HG03442 (cell line): ENCODE measurements around the gene BASP1.
"Not testable (repeated sequence)": the region's sequence is repeated elsewhere in the genome, so short reads cannot be mapped to it uniquely, and the experiment has no call there.

Experiments used
- ATAC-seq: cut with Tn5 transposase; IDR thresholded peaks from one replicate; pipeline ENCODE4 v1.9.1; 2021; ENCODE audit warnings: mild to moderate bottlenecking, moderate library complexity; ENCODE audit not compliant: unreplicated experiment

BASP1 gene

DNA sequence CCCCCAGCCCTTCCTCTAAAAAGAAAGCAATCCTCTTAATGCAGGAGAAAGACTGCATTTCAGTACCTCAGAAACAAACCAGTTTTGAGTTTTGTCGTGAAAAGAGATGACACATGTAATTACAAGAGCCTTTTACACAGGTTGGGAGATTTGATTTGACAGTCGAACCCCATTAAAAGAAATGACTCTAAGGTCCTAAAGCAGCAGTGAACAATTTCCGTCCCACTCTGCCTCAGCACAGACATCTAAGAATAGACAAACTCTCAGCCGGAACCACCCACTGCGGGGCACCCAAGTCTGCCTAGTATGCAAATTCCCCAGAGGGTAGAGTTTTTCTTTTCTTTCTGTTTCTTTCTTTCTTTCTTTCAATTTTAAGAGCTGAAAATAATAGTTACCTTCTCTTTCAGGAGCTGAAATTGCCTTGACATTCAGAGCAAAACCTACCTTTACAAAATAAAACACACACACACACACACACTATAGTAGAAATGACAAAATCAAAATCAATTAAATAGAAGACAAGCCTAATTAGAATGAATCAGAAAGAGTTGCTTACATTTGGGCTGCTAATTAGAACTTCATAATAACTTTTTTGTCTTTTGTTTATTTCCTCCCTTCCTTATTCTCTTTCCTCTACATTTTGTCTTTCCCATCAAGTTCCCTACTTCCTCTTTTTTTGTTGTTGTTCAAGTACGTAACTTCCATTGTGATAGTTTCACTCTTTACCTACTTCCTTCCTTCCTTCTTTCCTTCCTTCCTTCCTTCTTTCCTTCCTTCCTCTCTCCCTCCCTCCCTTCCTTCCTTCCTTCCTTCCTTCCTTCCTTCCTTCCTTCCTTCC lies 65.1 kb downstream of the BASP1 start:
- peak; percentile 97 for ATAC-seq

DNA sequence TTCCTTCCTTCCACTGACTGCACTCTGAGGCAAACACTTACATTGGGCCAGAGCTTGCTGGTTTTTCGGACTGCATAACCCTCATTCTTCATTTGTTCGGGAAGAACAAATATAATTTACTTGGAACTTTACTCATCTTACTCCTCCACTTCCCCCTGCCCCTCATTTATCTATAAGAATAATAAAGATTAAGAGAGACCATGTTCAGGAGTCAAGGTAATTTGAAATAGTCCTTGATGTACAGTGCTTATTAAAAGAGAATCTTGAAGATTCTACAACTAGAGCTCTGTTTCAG lies 65.6 kb downstream of the BASP1 start:
- ATAC-seq, result no peak

DNA sequence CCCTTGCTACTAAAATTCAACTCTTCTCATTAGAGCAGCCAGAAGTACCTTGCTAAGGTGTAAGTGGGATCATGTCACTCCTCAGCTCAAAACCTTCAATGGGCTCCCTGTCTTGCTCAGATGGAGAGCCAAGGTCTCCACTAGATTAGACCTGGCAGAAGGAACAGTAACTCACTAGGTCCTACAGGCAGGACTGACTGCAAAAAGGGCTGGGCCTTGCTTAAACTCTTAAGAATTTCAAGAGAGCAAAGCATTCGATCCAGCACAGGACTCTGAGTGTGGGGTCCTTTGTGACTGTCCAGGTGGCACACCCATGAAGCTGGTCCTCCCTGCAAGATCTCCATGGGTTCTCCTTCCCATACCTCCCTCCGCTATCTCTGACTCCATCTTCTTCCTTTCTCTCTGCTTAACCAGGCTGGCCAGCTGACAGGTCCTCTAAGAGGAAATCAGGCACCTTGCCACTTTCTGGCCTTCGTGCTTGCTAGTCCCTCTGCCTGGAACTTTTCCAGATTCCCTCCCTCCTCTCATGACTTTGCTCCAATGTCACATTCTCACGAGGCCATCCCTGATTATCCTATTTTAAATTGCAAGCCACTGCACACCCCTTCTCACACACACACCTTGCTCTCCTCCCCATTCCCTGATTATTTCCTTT lies 70.2 kb downstream of the BASP1 start:
- no peak for ATAC-seq

DNA sequence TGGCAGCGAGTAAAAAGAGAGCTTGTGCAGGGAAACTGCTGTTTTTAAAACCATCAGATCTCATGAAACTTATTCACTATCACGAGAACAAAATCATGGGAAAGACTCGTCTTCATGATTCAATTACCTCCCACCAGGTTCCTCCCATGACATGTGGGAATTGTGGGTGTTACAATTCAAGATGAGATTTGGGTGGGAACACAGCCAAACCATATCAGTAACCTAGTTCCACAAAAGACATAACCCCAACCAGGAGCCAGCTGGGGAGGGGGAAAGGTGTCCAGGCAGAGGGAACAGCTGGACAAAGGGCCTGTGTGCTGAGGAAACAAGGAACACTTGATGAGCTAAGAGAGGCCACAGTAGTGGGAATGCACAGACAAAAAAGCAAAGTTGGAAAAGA lies 71.1 kb downstream of the BASP1 start:
- no peak for ATAC-seq

DNA sequence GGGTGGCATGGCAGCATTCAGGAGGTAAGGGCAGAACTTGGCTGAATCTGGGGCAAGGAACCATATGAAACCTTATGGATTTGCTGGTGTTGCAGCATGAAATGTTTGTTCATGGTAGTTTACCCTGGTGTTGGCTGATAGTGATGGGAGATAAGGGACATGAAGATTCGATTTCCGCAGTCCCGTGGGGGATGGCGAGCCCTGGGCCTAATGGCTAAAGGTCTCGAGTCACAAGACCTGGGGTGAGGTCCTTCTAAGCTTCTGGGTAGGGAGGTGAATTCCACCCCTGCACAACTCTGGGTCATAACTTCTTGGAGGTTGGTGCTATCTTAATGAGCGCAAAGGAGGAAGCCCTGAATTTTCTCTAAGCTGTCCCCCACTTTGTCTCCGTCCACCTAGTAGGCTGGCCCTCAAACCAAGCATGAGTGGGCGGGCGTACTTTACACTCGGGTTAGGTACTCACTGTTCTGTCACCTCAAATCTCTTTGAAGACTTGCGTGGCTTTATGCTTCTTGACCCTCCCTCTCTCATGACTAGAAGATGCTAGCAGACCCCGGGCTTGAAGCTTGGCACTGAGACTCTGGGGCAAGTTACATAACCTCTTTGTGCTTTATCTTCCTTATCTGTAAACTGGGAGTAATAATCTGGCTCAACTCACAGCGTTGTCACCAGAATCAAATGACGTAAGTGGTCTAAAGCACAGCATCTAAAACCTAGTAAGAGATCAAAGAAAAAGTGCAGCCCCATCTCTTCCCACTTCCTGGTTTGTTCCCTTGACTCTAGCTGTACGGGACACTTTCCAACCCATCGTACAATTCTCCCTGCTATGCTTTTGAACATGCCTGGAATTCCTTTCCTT lies 72.5 kb downstream of the BASP1 start:
- ATAC-seq, result no peak

DNA sequence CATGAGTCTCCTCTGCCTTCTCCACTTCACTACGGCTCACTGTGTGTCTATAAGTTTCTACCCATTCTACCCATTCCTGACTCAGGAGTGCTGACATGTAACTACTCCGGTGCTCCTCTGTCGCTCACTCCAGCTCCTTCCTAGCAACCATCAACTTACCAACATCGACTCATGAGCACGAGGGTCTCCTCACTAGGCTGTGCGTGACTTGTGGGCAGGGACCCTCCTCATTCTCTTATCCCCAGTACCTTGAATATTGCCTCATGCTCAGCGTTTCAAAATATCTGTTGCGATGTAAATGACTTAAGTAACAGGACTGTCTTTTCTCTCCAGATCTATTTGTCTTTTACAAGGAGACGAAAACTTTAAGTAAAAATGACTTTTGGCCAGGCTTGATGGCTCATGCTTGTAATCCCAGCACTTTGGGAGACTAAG lies 73.1 kb downstream of the BASP1 start:
- no peak for ATAC-seq

DNA sequence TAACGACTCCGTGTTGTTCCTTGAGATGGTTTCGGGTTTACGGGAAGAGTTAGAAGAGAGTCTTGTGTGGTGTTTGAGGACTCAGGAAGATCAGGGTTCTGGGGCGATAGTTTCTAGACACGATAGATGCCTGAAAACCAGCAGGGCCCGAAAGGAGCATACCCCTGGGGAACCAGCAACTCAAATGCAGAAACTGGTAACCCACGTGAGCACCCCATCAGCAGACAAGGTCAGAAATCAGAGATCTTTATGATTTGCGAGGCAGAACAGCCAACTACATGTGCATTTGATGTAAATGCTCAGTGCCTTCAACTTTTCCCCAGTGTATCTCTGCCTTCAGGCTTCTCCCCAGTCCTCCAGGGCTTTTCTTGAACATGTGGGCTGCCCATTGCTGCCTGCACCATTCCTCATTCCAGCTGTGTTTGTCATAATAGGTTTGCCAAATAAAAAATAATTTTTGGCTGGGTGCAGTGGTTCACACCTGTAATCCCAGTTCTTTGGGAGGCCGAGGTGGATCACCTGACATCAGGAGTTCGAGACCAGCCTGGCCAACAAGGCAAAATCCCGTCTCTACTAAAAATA lies 75.1 kb downstream of the BASP1 start:
- ATAC-seq, result no peak

DNA sequence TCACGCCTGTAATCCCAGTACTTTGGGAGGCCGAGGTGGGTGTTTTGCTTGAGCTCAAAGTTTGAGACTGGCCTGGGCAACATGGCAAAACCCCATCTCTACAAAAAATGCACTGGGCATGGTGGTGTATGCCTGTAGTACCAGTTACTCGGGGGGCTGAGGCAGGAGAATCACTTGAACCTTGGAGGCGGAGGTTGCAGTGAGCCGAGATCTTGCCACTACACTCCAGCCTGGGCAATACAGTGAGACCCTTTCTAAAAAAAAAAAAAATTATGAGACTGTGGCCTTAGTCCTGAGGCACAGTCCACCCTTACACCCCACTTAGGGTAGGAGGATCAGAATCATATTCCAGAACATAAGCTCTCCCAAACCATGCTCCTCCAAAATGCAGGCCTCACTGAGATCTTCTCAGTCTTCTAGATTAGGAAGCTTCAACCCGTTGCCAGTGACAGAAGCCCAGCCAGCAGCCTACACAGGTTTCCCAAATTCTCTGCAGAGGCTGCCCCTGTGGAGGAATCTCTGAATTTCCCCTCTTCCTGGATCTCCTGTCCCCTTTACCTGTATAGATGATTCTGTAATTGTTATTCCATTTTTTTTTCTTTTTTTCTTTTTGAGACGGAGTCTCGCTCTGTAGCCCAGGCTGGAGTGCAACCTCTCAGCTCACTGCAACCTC lies 77.3 kb downstream of the BASP1 start:
- no peak for ATAC-seq

DNA sequence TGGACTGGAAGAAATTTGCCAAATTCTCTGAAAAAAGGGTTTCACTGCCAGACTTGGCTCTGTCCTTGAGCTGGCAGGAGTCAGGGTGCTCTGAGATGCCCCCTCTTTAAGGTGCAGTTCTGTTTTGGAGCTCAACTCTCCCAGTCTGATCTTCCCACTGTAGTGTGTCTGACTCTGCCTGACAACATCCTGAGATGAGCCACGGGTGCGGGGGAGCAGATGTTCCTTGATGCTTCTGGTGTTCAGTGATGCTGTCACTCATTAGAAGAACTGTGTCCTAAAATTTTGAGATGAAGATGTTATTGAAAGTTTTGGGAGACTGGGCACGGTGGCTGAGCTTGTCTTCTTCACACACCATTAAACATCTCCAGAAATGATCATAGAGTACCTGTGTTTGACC lies 78.2 kb downstream of the BASP1 start:
- no peak for ATAC-seq

DNA sequence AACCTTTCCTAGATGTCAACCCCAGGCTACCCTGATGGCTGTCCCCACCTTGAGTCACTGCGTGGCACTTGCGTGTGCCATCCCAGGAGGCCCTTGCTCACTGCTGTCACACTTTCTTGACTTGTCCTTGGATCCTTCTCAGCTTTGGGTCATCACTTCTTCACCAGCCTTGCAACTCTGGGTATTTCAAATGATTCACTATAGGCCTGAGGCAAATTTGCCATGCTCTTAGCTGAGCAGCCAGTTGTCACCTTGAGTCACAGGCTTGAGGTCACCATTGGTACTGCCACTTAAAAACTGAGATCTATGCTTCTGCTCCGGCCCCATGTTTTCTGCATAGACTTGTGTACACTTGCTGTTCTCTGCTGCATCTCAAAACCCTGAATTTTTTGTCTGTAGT lies 84.7 kb downstream of the BASP1 start:
- no peak for ATAC-seq

DNA sequence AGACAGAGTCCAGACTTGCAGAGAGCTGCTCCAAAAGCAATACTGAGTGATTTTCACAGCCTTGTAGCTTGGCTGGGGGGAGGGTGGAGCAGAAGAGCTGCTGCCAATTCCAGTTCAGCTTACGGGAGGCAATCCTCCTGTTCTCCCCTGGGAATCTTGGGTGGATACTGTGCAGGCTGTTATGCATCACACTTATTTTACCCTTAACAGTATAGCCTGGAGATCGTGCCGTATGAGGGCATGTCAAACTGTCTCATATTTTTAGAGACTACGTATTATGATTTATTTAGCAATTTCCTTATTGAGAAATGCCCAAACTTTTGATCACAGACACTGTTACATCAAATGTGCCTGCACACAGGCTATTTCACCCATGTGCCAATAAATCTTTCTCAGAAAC lies 85.2 kb downstream of the BASP1 start:
- no peak for ATAC-seq

DNA sequence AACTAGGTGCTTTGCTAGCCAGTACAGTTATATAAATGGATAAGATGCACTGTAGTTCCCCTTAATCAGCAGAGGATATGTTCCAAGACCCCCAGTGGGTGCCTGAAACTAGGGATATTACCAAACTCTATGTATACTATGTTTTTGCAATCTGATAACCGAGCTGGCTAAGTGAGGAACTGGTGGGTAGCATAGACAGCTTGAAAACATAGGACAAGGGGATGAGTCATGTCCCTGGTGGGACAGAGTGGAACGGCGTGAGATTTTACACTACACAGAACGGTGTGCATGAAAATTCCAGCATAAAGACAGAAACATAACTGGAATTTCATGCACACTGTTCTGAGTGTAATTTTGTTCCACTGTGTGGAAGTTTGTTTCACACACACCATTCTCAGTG lies 86.9 kb downstream of the BASP1 start:
- ATAC-seq, result no peak

DNA sequence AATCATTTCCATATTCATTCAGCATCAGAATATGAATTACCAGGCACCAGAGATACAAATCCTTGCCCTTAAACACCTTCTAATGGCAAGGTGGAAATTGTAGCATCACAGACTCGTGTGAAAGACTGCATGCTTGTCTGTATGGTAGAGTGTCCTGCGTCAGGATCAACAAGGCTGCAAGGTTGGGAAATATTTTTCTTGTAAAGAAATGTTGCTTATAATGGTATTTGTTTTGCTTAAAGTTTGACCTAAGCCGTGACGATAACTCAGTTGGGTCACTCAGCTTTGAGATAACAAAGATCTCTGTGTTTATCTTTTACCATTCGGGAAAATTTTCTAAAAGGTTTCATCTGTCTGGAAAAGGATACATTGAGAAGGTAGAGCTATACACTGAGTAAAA lies 87.6 kb downstream of the BASP1 start:
- ATAC-seq, result no peak

DNA sequence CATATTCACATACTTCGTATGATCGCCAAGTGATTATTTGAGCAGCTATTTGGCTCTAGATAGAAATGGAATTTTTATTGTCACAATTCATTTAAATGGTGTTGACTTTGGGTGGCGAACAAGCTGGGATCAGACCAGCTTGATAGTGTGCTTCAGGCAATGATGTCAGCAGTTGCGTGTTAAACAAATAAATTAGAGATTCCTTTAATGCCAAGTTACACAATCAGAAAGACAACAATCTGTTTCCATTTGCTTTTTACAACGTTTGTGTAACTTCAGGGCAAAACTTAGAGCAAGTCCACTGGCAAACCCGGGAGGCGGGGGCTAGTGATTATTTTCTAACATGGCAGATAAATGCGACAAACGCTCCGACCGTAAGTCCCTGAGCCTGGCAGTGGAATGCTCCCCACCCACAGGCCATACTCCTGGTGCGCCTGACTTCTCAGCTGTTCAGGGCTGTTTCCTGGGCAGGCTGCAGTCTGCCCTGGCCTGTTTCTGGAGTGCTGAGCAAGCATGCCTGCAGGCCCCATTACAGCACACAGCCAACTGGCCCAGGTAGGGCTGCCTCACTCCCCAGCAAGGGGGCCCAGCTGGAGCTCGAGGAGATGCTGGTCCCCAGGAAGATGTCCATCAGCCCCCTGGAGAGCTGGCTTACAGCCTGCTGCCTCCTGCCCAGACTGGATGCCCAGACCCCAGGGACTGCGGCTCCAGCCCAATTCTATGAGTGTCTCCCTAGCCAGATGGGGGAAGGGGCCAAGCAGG lies 88.7 kb downstream of the BASP1 start:
- no peak for ATAC-seq

DNA sequence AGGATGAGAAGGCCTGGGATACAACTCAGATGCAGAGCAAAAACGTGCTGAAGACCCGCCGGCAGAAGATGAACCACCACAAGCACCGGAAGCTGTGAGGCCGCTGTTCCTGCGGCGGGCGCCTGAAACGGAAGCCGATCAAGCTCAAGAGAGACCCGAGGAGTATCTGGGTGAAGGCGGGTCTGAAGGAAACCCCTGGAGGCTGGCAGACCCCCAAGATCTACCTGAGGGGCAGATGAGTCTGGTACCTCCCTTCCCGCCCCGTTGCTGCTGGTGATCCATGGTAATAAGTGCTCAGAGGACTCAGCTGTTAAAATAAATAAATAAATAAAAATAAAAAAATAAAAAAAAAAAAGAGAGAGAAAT lies 89.3 kb downstream of the BASP1 start:
- no peak for ATAC-seq

DNA sequence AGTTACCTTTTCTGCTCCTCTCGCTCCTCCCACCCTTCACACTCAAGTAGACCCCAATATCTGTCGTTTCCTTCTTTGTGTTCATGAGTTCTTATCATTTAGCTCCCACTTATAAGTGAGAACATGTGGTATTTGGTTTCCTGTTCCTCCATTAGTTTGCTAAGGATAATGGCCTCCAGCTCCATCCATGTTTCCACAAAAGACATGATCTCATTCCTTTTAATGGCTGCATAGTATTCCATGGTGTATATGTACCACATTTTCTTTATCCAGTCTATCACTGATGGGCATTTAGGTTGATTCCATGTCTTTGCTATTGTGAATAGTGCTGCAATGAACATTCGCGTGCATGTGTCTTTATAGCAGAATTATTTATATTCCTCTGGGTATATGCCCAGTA lies 90.0 kb downstream of the BASP1 start:
- ATAC-seq, result not testable (repeated sequence)

DNA sequence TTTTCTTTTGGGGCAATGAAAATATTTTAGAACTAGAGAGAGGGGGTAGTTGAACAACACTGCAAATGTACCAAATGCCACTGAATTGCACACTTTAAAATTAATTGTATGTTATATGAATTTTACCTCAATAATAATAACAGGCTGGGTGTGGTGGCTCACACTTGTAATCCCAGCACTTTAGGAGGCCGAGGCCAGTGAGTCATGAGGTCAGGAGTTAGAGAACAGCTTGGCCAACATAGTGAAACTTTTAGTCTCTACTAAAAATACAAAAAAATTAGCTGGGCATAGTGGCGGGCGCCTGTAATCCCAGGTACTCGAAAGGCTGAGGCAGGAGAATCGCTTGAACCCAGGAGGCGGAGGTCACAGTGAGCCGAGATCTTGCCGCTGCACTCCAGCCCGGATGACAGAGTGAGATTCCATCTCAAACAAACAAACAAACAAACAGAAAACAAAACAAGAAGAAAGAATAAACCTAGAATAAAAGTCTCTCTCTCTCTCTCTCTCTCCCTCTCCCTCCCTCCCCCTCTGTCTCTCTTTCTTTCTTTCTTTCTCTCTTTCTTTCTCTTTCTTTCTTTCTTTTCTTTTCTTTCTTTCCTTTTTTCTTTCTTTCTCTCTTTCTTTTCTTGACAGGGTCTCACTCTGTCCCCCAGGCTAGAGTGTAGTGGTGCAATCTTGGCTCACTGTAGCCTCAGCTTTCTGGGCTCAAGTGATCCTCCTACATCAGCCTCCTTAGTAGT lies 91.1 kb downstream of the BASP1 start:
- ATAC-seq, result no peak

DNA sequence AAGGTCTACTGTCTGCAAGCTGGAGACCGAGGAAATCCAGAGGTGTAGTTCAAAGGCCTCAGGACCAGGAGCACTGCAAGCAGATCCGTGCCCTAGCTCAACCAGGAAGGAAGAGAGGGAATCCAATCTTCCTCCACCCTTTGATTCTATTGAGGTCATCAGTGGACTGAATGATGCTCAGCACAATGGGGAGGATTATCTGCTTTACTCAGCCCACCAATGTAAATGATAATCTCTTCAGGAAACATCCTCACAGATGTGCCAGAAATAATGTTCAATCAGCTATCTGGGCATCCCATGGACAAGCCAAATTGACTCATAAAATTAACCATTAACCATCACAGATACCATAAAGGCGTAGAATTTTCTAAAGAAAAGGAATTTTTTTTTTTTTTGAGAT lies 92.0 kb downstream of the BASP1 start:
- no peak for ATAC-seq

DNA sequence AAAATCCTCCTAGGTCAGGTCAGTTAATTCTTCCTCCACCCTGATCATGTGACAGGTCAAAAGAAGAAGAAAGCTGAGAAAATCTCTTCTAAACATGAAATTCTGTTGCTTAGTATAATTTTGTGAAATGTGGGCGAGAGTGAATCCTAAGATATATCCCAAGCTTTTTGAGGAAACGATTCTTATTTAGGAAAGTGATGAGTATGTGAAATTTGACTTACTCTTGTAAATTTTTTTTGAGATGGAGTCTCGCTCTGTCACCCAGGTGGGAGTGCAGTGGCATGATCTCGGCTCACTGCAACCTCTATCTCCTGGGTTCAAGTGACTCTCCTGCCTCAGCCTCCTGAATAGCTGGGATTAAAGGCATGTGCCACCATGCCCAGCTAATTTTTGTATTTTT lies 93.1 kb downstream of the BASP1 start:
- not testable (repeated sequence) for ATAC-seq

DNA sequence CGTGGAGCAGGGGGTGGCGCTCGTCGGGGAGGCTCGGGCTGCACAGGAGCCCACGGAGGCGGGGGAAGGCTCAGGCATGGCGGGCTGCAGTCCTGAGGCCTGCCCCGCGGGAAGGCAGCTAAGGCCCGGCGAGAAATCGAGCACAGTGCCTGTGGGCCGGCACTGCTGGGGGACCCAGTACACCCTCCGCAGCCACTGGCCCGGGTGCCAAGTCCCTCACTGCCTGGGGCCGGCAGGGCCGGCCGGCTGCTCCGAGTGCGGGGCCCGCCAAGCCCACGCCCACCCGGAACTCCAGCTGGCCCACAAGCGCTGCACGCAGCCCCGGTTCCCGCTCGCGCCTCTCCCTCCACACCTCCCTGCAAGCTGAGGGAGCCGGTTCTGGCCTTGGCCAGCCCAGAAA lies 94.4 kb downstream of the BASP1 start:
- ATAC-seq, result not testable (repeated sequence)
